ENCODE measurements around the gene TOLLIP.
A peak's percentile ranks its signal among the peaks of the same experiment; 100 is the strongest.
"Not testable (repeated sequence)": the region's sequence is repeated elsewhere in the genome, so short reads cannot be mapped to it uniquely, and the experiment has no call there.

TOLLIP gene

GRCh38 chr11:1309498-1310317, at the start of gene TOLLIP:
TOLLIP (minus strand) TSS chr11:1309632; CDS start chr11:1309498, 134 bp downstream.
- peaks cover 18% of the 10 kb centered on the region for H3K9me3 Mint-ChIP-seq
- intact Hi-C loops (cut with micrococcal nuclease): loop anchor here (1.0 kb wide), 1 partner anchor 27 kb away; no protein-coding TSS in a partner anchor
- peaks cover 40% of the 10 kb centered on the region for H3K36me3 Mint-ChIP-seq (ENCODE audit: low read depth)
- no peaks in the 10 kb centered on the region for H3K27me3 Mint-ChIP-seq
- H3K4me1 Mint-ChIP-seq (ENCODE audit: low read depth): peaks cover 55% of the 10 kb centered on the region
- peak within 1 kb of the TSS; percentile 90 for H3K27ac Mint-ChIP-seq
- peak within 1 kb of the TSS; percentile 90 for H3K4me3 Mint-ChIP-seq

- H3K27me3 Mint-ChIP-seq: peaks cover 27% of the 10 kb centered on the region
- H3K9me3 Mint-ChIP-seq; H3K4me1 Mint-ChIP-seq (ENCODE audit: low read depth); intact Hi-C loops (cut with micrococcal nuclease); H3K27ac Mint-ChIP-seq; H3K4me3 Mint-ChIP-seq; H3K36me3 Mint-ChIP-seq (ENCODE audit: low read depth): not testable (repeated sequence)
These were observed 49.5 kb upstream of the TOLLIP start for GRCh38 chr11:1358931-1359330.

GRCh38 chr11:1358286-1358685, 48.9 kb upstream of the TOLLIP start:
- Mint-ChIP-seq H3K27ac (no peak overlapping the region), H3K4me1 (ENCODE audit: low read depth) (no peaks in the 10 kb centered on the region), H3K36me3 (ENCODE audit: low read depth) (no peaks in the 10 kb centered on the region), H3K27me3 (peaks cover 31% of the 10 kb centered on the region), H3K4me3 (no peak overlapping the region), H3K9me3 (no peaks in the 10 kb centered on the region)
- intact Hi-C loops (cut with micrococcal nuclease): no loop called here

DNA sequence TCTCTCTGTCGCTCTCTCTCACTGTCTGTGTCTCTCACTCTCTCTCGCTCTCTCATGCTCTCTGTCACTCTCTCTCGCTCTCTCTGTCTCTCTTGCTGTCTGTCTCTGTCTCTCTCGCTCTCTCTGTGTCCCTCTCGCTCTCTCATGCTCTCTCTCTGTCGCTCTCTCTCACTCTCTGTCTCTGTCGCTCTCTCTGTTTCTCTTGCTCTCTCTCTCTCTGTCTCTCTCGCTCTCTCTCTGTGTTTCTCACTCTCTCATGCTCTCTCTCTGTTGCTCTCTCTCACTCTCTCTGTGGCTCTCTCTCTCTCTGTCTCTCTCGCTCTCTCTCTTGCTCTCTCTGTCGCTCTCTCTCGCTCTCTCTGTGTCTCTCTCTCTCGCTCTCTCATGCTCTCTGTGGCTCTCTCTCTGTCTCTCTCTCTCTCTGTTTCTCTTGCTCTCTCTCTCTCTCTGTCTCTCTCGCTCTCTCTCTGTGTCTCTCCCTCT, 47.1 kb upstream of the TOLLIP start:
- Mint-ChIP-seq H3K27ac (no peak overlapping the region), H3K36me3 (ENCODE audit: low read depth) (no peaks in the 10 kb centered on the region), H3K27me3 (peaks cover 28% of the 10 kb centered on the region), H3K4me1 (ENCODE audit: low read depth) (no peaks in the 10 kb centered on the region), H3K4me3 (no peak overlapping the region), H3K9me3 (no peaks in the 10 kb centered on the region)
- intact Hi-C loops (cut with micrococcal nuclease): no loop called here

GRCh38 chr11:1356007-1356435, 46.6 kb upstream of the TOLLIP start:
- Mint-ChIP-seq H3K36me3 (ENCODE audit: low read depth) (no peaks in the 10 kb centered on the region), H3K27me3 (peaks cover 28% of the 10 kb centered on the region), H3K4me1 (ENCODE audit: low read depth) (no peaks in the 10 kb centered on the region), H3K4me3 (no peak overlapping the region), H3K9me3 (no peaks in the 10 kb centered on the region), H3K27ac (no peak overlapping the region)
- intact Hi-C loops (cut with micrococcal nuclease): no loop called here

DNA sequence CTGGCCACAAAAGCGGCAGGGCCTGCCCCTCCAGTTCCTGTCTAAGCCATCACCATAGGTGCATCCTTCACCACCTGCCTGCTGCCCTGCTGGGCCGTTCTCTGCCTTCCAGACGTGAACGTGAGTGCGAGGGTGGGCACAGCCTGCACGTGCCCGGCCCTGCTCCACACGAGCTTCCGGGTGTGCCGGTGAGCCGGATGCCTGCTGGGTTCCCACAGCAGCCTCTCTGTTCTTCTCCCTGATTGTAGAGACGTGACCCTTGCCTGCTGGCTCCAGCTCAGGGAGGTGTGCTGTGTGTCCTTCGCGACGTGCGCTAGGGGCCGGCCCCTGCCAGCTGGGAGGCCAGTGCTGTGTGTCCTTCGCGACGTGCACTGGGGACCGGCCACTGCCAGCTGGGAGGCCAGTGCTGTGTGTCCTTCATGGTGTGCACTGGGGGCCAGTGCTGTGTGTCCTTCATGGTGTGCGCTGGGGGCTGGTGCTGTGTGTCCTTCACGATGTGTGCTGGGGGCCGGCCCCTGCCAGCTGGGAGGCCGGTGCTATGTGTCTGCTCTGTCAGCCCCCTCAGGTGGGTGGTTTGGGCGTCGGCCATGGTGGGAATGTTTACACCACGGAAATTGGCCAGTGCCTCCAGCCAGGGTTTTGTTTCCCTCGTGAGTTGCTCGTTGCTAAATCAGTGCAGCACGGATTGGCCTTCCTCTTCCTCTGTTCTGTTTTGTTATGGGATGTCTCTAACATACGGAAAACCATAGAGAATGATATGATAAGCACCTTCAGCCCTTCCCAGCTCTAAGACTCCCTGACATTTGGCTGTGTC, 44.9 kb upstream of the TOLLIP start:
- Mint-ChIP-seq H3K4me3 (no peak overlapping the region), H3K4me1 (ENCODE audit: low read depth) (no peaks in the 10 kb centered on the region), H3K27ac (no peak overlapping the region), H3K36me3 (ENCODE audit: low read depth) (no peaks in the 10 kb centered on the region), H3K27me3 (peaks cover 39% of the 10 kb centered on the region), H3K9me3 (no peaks in the 10 kb centered on the region)
- intact Hi-C loops (cut with micrococcal nuclease): no loop called here

DNA sequence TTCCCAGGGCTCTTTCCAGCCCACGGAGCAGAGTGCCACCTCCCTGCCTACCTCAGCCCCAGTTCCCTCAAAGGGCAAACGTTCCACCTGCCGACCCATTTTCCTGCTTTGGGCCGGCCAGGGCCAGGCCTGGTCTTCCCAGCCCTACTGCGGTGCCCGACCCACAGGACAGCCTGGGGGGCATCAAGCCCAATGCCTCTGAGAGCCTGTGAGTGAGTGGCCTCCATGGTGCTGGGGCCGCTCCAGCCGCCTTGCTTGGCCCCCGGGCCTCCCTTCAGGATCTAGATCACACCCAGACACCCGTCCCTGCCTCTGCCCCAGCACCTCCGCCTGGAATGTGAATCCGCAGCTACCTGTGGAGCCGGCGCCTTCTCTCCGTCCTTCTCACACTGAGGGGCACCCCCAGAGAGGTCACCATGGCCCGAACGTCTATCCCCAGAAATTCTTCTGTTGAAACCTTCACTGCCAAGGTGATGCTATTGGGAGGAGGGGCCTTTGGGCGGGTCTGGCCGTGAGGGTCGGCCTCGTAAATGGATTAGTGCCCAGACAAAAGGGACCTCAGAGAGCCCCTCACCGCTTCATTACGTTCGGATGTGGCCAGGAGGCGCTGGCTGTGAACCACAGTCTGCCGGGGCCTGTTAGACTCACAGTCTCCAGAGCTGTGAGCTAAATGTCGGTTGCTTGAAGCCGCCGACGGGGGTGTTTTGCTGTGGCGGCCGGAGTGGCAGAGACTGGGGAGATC, 44.1 kb upstream of the TOLLIP start:
- no peak overlapping the region for H3K4me3 Mint-ChIP-seq
- H3K36me3 Mint-ChIP-seq (ENCODE audit: low read depth): no peaks in the 10 kb centered on the region
- H3K4me1 Mint-ChIP-seq (ENCODE audit: low read depth): no peaks in the 10 kb centered on the region
- peaks cover 45% of the 10 kb centered on the region for H3K27me3 Mint-ChIP-seq
- no peaks in the 10 kb centered on the region for H3K9me3 Mint-ChIP-seq
- H3K27ac Mint-ChIP-seq: no peak overlapping the region
- intact Hi-C loops (cut with micrococcal nuclease): no loop called here

DNA sequence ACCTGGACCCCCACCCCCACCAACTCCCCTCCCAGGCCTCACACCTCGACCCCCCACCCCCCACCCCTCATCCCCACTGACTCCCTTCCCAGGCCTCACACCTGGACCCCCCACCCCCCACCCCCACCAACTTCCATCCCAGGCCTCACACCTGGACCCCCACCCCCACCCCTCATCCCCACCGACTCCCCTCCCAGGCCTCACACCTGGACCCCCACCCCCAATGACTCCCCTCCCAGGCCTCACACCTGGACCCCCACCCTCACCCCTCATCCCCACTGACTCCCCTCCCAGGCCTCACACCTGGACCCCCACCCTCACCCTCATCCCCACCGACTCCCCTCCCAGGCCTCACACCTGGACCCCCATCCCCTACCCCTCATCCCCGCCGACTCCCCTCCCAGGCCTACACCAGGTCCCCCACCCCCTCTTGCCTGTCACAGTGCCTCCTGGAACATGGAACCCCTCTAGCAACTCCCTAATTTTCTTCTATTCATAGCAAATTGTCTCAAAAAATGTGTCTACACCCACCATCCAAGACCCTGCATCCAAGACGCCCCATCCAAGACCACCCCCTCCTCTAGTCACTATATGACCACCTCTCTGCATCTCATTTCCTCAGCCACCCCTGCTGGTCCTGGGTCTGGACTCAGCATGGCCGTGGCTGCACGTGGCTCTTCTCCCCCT, 43.4 kb upstream of the TOLLIP start:
- Mint-ChIP-seq H3K27me3 (peaks cover 45% of the 10 kb centered on the region), H3K4me1 (ENCODE audit: low read depth) (no peaks in the 10 kb centered on the region), H3K36me3 (ENCODE audit: low read depth) (no peaks in the 10 kb centered on the region), H3K27ac (no peak overlapping the region), H3K4me3 (no peak overlapping the region), H3K9me3 (no peaks in the 10 kb centered on the region)
- intact Hi-C loops (cut with micrococcal nuclease): no loop called here

DNA sequence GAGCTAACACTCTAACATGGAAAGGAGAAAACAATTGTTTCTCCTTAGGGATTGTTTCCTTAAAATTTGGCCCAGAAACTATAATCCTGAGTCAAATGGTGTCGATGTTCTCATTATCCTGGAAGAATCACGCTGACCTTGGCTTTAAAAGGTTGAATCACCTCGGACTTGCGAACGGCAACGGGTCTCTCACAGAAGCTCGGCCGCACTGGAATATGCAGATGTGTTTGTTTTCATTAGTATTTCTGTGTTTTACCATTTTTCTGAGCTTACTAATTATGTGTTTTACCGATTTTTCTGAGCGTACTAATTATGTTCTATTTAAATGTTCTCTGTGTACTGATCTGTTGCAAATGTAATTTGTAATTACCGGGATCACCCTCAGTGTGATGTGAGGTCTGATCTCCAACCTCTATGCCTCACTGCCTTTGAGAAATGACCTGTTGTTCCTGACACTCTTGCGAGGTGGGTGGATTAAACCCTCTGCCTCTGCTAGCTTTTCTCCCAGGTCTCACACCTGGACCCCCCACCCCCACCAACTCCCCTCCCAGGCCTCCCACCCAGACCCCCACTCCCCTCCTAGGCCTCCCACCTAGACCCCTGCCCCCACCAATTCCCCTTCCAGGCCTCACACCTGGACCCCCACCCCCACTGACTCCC, 42.0 kb upstream of the TOLLIP start:
- Mint-ChIP-seq H3K27me3 (peaks cover 40% of the 10 kb centered on the region), H3K4me3 (no peak overlapping the region), H3K9me3 (no peaks in the 10 kb centered on the region), H3K4me1 (ENCODE audit: low read depth) (no peaks in the 10 kb centered on the region), H3K27ac (no peak overlapping the region), H3K36me3 (ENCODE audit: low read depth) (no peaks in the 10 kb centered on the region)
- intact Hi-C loops (cut with micrococcal nuclease): no loop called here

DNA sequence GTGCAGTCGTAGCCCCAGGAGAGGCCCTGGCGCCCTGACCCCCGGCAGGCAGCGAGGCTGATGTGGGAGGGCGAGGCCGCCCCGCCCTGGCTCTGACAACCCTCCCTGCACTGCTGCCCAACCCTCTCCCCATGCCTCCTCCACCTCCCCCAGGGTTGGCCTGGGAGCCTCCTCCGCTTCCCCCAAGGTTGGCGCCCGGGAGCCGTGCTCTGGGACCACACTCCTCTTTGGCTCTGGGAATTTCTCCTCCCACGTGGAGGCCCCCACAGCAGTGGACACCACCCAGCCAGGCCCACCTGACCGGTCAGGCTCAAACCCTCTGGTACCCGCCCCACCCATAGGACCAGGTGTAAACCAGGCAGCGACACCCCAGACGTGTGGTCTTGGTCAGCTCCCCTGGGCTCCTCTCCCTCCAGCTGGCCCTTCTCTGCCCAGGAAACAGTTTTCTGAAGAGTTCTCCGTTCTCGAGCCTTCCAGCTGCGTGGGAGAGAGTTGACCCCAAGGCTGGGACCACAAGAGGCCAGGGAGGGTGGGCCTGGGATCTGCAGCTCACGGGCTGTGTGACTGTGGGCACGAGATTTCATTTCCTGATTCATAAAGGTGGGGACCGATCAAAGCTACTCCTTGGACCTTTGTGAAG, 40.8 kb upstream of the TOLLIP start:
- Mint-ChIP-seq H3K27me3 (peaks cover 41% of the 10 kb centered on the region), H3K4me3 (no peak overlapping the region), H3K9me3 (no peaks in the 10 kb centered on the region), H3K4me1 (ENCODE audit: low read depth) (peaks cover 5% of the 10 kb centered on the region), H3K36me3 (ENCODE audit: low read depth) (no peaks in the 10 kb centered on the region), H3K27ac (no peak overlapping the region)
- intact Hi-C loops (cut with micrococcal nuclease): no loop called here

- H3K36me3 Mint-ChIP-seq (ENCODE audit: low read depth): no peaks in the 10 kb centered on the region
- no peak overlapping the region for H3K27ac Mint-ChIP-seq
- H3K4me3 Mint-ChIP-seq: no peak overlapping the region
- intact Hi-C loops (cut with micrococcal nuclease): no loop called here
- H3K27me3 Mint-ChIP-seq: peaks cover 41% of the 10 kb centered on the region
- H3K4me1 Mint-ChIP-seq (ENCODE audit: low read depth): peaks cover 5% of the 10 kb centered on the region
- no peaks in the 10 kb centered on the region for H3K9me3 Mint-ChIP-seq
These were observed 40.1 kb upstream of the TOLLIP start for GRCh38 chr11:1349327-1350041.

DNA sequence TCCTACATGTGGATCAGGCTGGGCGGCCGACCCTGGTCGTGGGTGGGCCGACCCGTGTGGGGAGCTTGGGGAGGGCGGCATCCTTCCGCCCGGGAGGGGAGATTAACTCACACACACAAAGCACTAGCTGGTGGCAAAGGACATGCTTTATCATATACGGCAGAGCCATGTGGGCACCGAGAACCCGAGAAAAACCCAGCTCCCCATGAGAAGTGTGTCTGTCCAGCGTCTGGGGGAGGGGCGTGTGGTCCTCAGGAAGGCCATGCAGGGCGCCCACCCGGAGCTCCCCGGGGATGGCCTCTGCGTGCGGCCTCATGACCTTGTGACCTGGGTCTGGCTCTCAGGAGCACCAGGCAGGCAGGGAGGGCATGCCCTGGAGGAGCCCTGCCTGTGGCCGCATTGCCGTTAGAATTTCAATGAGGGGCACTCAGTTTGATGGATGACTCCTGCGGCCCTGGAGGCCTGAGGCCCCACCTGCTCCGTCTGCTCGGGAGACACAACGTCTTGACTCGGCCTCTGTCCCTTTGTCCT, 39.4 kb upstream of the TOLLIP start:
- H3K4me3 Mint-ChIP-seq: no peak overlapping the region
- no peak overlapping the region for H3K27ac Mint-ChIP-seq
- no peaks in the 10 kb centered on the region for H3K36me3 Mint-ChIP-seq (ENCODE audit: low read depth)
- H3K27me3 Mint-ChIP-seq: peaks cover 43% of the 10 kb centered on the region
- no peaks in the 10 kb centered on the region for H3K9me3 Mint-ChIP-seq
- intact Hi-C loops (cut with micrococcal nuclease): no loop called here
- H3K4me1 Mint-ChIP-seq (ENCODE audit: low read depth): peaks cover 7% of the 10 kb centered on the region
